Gastroesophageal sphincter (tissue), 3 donors: ENCODE data around the gene FBXL17.

Experiments used
- POLR2A ChIP-seq, 2 donors: fragments of 450-650 bp; IDR thresholded peaks; one replicate each; pipeline ENCODE4 v1.6.1; 2017; ENCODE audit warnings: antibody characterized with exemption in 2 of 2, mild to moderate bottlenecking in 2 of 2, moderate library complexity in 1 of 2
- TF ChIP-seq, protein P1 (sequence below), 4 experiments: fragments of 200-600 bp in 2 of 4; fragments of 450-650 bp in 2 of 4; sonication (generic) in 1 of 4; IDR thresholded peaks; one replicate each; pipeline ENCODE4 v1.5.1; 2017 to 2019; ENCODE audit warnings: antibody characterized with exemption in 4 of 4, mild to moderate bottlenecking in 2 of 4, moderate library complexity in 2 of 4

DNA sequence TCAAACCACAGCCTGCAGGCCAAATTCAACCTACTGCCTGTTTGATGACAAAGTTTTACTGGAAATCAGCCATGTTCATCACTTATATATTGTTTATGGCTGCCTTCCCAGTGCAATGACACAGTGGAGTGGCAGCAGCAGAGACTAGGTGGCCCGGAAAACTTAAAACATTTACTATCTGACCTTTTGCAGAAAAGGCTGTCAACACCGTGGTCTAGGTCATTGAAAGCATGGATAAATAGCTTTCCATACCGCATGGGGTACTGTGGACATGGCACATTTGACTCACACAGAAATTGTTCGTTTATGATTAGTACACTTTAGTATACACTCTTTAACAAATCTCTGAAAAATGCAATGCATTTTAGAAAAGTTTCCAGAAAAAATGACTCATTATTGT is 412.9 kb downstream of the FBXL17 start:
- TF ChIP-seq, protein P1, sequence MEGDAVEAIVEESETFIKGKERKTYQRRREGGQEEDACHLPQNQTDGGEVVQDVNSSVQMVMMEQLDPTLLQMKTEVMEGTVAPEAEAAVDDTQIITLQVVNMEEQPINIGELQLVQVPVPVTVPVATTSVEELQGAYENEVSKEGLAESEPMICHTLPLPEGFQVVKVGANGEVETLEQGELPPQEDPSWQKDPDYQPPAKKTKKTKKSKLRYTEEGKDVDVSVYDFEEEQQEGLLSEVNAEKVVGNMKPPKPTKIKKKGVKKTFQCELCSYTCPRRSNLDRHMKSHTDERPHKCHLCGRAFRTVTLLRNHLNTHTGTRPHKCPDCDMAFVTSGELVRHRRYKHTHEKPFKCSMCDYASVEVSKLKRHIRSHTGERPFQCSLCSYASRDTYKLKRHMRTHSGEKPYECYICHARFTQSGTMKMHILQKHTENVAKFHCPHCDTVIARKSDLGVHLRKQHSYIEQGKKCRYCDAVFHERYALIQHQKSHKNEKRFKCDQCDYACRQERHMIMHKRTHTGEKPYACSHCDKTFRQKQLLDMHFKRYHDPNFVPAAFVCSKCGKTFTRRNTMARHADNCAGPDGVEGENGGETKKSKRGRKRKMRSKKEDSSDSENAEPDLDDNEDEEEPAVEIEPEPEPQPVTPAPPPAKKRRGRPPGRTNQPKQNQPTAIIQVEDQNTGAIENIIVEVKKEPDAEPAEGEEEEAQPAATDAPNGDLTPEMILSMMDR (IDR thresholded peaks at IDR 0.05), result no peak
- no peak for TF ChIP-seq POLR2A (IDR thresholded peaks at IDR 0.05)
